IPS DF 6.9 (cell line): ENCODE data around the gene CECR2.
"Not testable (repeated sequence)": the region's sequence is repeated elsewhere in the genome, so short reads cannot be mapped to it uniquely, and the experiment has no call there.

Experiments
- DNase-seq: peaks from one replicate; pipeline ENCODE4 v3.0.0-alpha.2; 2013; ENCODE audit warnings: low read depth, low spot score
- H3K27ac ChIP-seq: one replicate; pipeline ENCODE4 v1.5.1; 2013; ENCODE audit warnings: low read length, control low read depth
- H3K27me3 ChIP-seq: 2 replicates; pipeline ENCODE4 v1.6.1; 2013; ENCODE audit warnings: mild to moderate bottlenecking, low read length; ENCODE audit not compliant: control insufficient read depth, insufficient read depth
- H3K36me3 ChIP-seq: 2 replicates; pipeline ENCODE4 v1.6.1; 2013; ENCODE audit warnings: low read length; ENCODE audit not compliant: control insufficient read depth, insufficient read depth
- H3K4me1 ChIP-seq: 2 replicates; pipeline ENCODE4 v1.6.1; 2013; ENCODE audit warnings: low read length; ENCODE audit not compliant: control insufficient read depth, insufficient read depth
- H3K4me3 ChIP-seq: 2 replicates; pipeline ENCODE4 v1.5.1; 2013; ENCODE audit warnings: mild to moderate bottlenecking, low read length
- H3K9me3 ChIP-seq: 2 replicates; pipeline ENCODE4 v1.6.1; 2013; ENCODE audit warnings: low read length, inconsistent platforms; ENCODE audit not compliant: control insufficient read depth, insufficient read depth
- WGBS: extraction: QIAGEN DNeasy Blood & Tissue Kit; methylation state at CpG from one replicate; pipeline ENCODE4 v1.1.7; 2013; ENCODE audit warnings: mixed read lengths, missing lambda C conversion rate; ENCODE audit not compliant: insufficient read length, insufficient coverage; 5-methylcytosine and 5-hydroxymethylcytosine counted together

The CECR2 gene

DNA sequence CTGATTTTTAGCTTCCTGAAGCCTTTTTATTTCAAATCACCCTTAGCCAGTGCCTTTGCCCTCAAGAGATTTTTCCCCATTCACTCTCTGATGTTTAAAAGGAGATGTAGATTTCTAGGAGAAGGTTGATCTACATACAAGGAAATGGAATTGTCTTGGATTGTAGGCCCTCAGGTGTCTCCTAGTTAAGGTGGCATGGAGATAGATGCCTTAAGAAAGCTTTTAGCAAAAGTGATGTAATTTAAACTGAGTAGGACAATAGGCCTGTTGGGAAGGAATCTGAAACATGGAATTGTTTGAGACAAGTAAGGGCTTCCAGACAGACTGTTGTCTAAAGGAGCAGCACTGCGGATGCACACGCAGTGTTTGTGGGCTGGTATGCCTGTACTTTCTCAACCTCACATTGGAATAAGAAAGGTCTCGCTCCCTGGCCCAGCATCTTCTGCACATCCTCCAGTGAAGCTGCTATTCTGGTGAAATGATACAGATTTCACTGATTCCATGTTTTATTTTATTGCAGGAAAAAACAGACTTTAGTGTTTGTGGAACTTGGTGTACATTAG is 124.2 kb downstream of the CECR2 start:
- DNase-seq = no peak
- Histone ChIP-seq H3K9me3 (no peaks in the 10 kb centered on the region), H3K27ac (no peak overlapping the region), H3K36me3 (peaks cover 5% of the 10 kb centered on the region; the same call in 1 of the 2 replicates), H3K4me3 (no peak overlapping the region), H3K27me3 (no peaks in the 10 kb centered on the region), H3K4me1 (no peaks in the 10 kb centered on the region; the same call in 1 of the 2 replicates)
- WGBS = no CpG with 5 or more reads among the region's 3 CpGs

DNA sequence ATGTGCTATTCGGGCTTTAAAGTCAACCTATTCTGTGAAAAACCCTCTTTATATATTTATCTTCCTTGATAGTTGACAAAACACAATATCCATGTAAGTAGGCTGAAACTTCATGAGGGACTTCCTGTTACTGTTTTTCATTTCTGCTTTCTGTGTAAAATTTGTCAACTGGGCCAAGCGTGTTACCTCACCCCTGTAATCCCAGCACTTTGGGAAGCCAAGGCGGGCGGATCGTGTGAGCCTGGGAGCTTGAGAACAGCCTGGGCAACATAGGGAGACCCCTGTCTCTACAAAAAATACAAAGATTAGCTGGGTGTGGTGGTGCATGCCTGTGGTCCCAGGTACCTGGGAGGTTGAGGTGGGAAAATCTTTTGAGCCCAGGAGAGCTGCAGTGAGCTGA is 127.6 kb downstream of the CECR2 start:
- Histone ChIP-seq H3K9me3 (no peaks in the 10 kb centered on the region), H3K4me1 (no peaks in the 10 kb centered on the region; the same call in 1 of the 2 replicates), H3K36me3 (peaks cover 5% of the 10 kb centered on the region; the same call in 1 of the 2 replicates), H3K27me3 (no peaks in the 10 kb centered on the region), H3K4me3 (no peak overlapping the region), H3K27ac (no peak overlapping the region)
- WGBS = no CpG with 5 or more reads among the region's 5 CpGs
- DNase-seq = no peak

DNA sequence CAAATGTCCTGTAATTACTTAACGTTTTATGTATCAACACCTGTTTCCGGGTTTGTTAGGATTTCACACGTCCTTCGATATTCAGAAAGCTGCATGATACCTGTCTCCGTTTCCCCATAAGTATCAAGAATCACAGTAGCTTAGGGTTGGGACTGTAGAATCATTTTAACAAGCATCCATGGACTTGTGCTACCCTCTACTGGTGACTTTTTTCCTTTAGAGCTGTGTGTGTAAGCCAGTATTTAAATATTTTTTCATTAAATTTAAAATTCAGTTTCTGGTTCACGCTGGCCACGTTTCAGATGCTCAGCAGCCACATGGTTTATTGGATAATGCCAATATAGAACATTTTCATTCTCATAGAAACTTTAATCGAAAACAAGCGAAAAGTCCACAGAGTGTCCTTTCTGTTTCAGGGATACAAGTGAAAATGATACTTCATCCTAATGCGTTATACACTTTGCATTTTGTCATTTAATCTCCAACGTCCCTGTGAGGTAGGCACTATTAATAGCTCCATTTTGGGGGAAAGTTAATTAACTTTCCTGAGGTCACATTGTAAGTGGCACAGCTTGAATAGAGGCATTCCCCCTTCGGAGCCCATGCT is 132.5 kb downstream of the CECR2 start:
- no CpG with 5 or more reads among the region's 12 CpGs for WGBS
- peaks cover 9% of the 10 kb centered on the region; the same call in 1 of the 2 replicates for H3K36me3 ChIP-seq

DNA sequence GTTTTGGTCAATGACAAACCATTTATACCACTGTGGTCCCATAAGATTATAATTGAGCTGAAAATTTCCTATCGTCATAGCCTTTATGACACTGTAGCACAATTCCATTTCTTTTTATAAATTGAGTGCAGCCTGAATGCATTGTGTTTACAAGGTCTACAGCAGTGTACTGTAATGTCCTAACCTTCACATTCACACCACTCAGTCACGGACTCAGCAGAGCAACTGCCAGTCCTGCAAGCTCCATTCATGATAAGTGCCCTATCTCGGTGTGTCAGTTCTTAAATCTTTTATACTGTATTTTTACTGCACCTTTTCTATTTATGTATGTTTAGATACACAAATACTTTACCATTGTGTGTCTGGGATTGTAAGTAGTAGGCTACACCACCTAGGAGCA is 138.8 kb downstream of the CECR2 start:
- H3K4me3 ChIP-seq = no peak overlapping the region
- no peaks in the 10 kb centered on the region for H3K9me3 ChIP-seq
- no peaks in the 10 kb centered on the region; the same call in 1 of the 2 replicates for H3K4me1 ChIP-seq
- no peak for DNase-seq
- H3K27me3 ChIP-seq = no peaks in the 10 kb centered on the region
- no peak overlapping the region for H3K27ac ChIP-seq
- no CpG with 5 or more reads among the region's 3 CpGs for WGBS
- H3K36me3 ChIP-seq = peaks cover 12% of the 10 kb centered on the region; the same call in 1 of the 2 replicates

More for the DNA sequence above, 132.5 kb downstream of the CECR2 start:
- Histone ChIP-seq H3K27ac (no peak overlapping the region), H3K4me1 (no peaks in the 10 kb centered on the region), H3K4me3 (no peak overlapping the region), H3K9me3 (no peaks in the 10 kb centered on the region), H3K27me3 (no peaks in the 10 kb centered on the region)
- peak; percentile 33 for DNase-seq

DNA sequence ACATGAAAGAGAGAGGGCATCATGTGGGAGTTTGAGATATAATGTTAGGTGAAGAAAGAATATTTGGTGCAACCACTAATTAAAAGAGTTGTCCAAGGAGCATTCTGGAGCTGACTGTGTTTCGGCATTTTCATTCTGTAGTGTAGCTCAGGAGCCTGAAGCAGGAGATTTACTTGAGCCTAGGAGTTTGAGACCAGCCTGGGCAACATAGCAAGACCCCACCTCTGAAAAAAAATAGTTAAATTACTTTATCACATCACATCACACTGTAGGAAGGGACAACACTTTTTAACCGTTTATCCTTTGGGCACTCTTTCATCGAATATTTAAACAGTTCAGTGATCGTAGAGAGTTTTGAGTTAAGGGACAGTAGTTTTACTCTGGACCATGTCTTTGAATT is 143.7 kb downstream of the CECR2 start:
- Histone ChIP-seq H3K4me3 (no peak overlapping the region), H3K4me1 (no peaks in the 10 kb centered on the region; the same call in 1 of the 2 replicates), H3K36me3 (peaks cover 7% of the 10 kb centered on the region; the same call in 1 of the 2 replicates), H3K27me3 (no peaks in the 10 kb centered on the region), H3K27ac (no peak overlapping the region), H3K9me3 (no peaks in the 10 kb centered on the region)
- WGBS = no CpG with 5 or more reads among the region's 4 CpGs
- DNase-seq = no peak

DNA sequence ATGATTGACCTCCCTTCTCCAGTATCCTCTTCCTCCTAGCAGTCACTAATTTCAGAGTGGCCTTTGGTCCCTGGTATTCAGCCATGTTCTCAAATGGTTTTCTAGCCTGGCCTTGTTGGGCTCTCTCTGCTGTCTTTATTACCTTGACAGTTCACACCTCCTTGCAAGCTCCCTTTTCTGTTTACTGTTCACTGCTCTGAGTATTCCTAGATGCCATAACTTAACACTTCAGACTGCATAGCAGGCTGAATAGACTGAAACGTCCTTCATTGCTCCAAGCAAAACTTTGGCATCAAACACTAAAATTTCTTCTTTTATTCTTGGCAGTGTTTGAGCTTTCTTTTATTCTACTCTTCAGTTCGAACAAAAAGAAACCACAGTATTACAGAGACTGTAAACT is 144.4 kb downstream of the CECR2 start:
- H3K4me1 ChIP-seq = no peaks in the 10 kb centered on the region; the same call in 1 of the 2 replicates
- no peaks in the 10 kb centered on the region for H3K9me3 ChIP-seq
- H3K27ac ChIP-seq = no peak overlapping the region
- WGBS = no CpG with 5 or more reads among the region's 2 CpGs
- no peak overlapping the region for H3K4me3 ChIP-seq
- peaks cover 7% of the 10 kb centered on the region; the same call in 1 of the 2 replicates for H3K36me3 ChIP-seq
- H3K27me3 ChIP-seq = no peaks in the 10 kb centered on the region
- no peak for DNase-seq

DNA sequence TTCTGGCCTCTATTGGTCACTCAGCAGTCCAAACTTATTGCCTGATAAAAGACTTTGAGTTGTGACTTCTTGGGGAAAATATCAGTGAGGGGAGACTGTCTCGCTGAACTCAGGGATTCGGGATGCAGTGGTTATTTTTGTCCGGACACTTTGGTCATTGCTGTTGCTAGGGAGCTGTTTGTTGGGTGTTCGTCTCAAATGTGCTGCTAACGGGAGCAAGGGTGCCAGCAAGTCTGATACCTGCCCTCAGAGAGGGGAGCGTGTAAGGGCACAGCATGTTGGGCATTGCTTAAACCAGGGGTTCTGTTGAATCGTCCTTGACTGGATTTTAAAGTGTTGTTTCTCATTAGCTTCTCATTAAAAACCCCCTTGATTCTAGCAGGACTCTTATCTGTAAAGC is 144.8 kb downstream of the CECR2 start:
- DNase-seq = no peak
- Histone ChIP-seq H3K36me3 (peaks cover 9% of the 10 kb centered on the region; the same call in 1 of the 2 replicates), H3K27me3 (no peaks in the 10 kb centered on the region), H3K27ac (no peak overlapping the region), H3K4me3 (no peak overlapping the region), H3K9me3 (no peaks in the 10 kb centered on the region), H3K4me1 (no peaks in the 10 kb centered on the region; the same call in 1 of the 2 replicates)
- no CpG with 5 or more reads among the region's 7 CpGs for WGBS

DNA sequence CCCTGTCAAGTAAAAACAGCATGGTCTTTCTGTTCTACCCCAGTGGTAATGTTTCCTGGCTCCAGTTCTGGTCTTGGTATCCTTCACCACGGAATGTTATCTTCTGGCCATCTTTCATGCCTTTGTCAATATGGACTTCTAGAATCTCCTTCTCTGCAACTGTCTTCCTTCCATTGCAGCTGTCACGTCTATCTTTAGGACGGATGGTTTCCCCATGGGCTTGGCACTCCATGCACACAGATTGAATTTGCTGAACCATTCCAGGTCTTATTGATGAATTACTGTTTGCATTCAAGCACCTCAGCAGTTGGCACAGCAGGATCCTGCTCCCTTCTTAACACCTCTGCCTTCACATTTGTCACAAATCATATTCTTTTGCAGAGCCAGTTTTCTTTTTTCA is 149.1 kb downstream of the CECR2 start:
- H3K9me3 ChIP-seq = no peaks in the 10 kb centered on the region
- H3K4me1 ChIP-seq = no peaks in the 10 kb centered on the region
- WGBS = no CpG with 5 or more reads among the region's 3 CpGs
- no peaks in the 10 kb centered on the region for H3K27me3 ChIP-seq
- H3K27ac ChIP-seq = no peak overlapping the region
- no peak overlapping the region for H3K4me3 ChIP-seq
- peaks cover 5% of the 10 kb centered on the region; the same call in 1 of the 2 replicates for H3K36me3 ChIP-seq
- no peak for DNase-seq

DNA sequence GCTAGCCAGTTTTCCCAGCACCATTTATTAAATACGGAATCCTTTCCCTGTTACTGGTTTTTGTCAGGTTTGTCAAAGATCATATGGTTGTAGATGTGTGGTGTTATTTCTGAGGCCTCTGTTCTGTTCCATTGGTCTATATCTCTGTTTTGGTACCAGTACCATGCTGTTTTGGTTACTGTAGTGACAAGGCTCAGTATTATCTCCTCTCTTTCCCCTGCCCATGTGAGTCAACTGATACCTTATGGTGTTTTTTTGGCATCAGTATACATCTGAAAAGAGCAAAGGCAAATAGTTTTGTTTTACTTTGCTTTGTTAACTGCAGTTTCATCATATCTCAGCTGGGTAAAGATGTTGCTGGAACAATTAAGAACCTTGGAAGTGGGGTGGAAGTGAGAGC is 152.7 kb downstream of the CECR2 start:
- not testable (repeated sequence) for H3K27ac ChIP-seq, H3K9me3 ChIP-seq, H3K4me3 ChIP-seq, H3K27me3 ChIP-seq, H3K4me1 ChIP-seq, H3K36me3 ChIP-seq, DNase-seq
- WGBS = no CpG with 5 or more reads among the region's 1 CpG

DNA sequence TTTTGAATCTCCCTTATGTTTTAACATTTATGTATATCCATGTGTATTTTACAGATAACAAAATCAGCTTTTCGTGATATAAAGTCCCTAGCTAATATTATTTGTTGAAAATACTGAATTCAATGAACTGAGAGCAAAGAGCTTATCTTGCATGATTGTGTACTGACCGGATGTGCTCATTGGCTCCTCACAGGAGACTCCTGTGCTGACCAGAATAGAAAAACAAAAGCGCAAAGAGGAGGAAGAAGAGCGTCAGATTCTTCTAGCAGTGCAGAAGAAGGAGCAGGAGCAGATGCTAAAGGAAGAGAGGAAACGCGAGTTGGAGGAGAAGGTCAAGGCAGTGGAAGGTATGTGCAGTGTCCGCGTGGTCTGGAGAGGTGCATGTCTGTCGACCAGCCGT is 154.7 kb downstream of the CECR2 start:
- no peaks in the 10 kb centered on the region for H3K27me3 ChIP-seq
- WGBS = no CpG with 5 or more reads among the region's 10 CpGs
- H3K9me3 ChIP-seq = no peaks in the 10 kb centered on the region
- no peak for DNase-seq
- peaks cover 2% of the 10 kb centered on the region; the same call in 1 of the 2 replicates for H3K36me3 ChIP-seq
- H3K4me3 ChIP-seq = no peak overlapping the region
- no peaks in the 10 kb centered on the region for H3K4me1 ChIP-seq
- no peak overlapping the region for H3K27ac ChIP-seq
